CD14-positive monocyte (primary cell): Measurements from ENCODE around the gene TACO1. TPM values are rescaled to one million over a fixed set of nuclear protein-coding genes. Genes with fewer than 3 reads are reported as not detected.

Source experiments
- DNase-seq, 3 donors: peaks; one replicate each; pipeline ENCODE4 v3.0.0-alpha.2; 2011 to 2022
- H2AFZ ChIP-seq: 2 replicates; pipeline ENCODE4 v1.6.0; 2012; ENCODE audit warnings: mild to moderate bottlenecking, low read depth, low read length, inconsistent platforms; ENCODE audit not compliant: insufficient read depth, poor library complexity, severe bottlenecking
- H3K27ac ChIP-seq, 2 donors: 1 replicate in 1 of 2; 2 replicates in 1 of 2; pipeline ENCODE4 v1.5.1; 2012 to 2013; ENCODE audit warnings: low read length in 2 of 2, control low read depth in 1 of 2, inconsistent platforms in 1 of 2, low read depth in 1 of 2, mild to moderate bottlenecking in 1 of 2
- H3K27me3 ChIP-seq, 2 donors: one replicate each; pipeline versions ENCODE4 v1.6.0 to v1.6.1; 2011 to 2013; ENCODE audit warnings: low read length in 2 of 2; ENCODE audit not compliant: control insufficient read depth in 2 of 2, insufficient read depth in 2 of 2
- H3K36me3 ChIP-seq, 2 donors: replicated peaks in 1 of 2; 1 replicate in 1 of 2; 2 replicates in 1 of 2; pipeline versions ENCODE4 v1.5.1 to v1.6.1; 2012 to 2013; ENCODE audit warnings: low read length in 2 of 2, control low read depth in 1 of 2, inconsistent platforms in 1 of 2, mild to moderate bottlenecking in 1 of 2; ENCODE audit not compliant: insufficient read depth in 2 of 2, control insufficient read depth in 1 of 2
- H3K4me1 ChIP-seq, 2 donors: 1 replicate in 1 of 2; 2 replicates in 1 of 2; pipeline versions ENCODE4 v1.5.1 to v1.6.1; 2012 to 2013; ENCODE audit warnings: low read length in 2 of 2, control low read depth in 1 of 2, inconsistent platforms in 1 of 2, mild to moderate bottlenecking in 1 of 2, moderate library complexity in 1 of 2; ENCODE audit not compliant: insufficient read depth in 2 of 2, control insufficient read depth in 1 of 2
- H3K4me2 ChIP-seq: replicated peaks from 2 replicates; pipeline ENCODE3; 2012; ENCODE audit warnings: low read length, moderate library complexity, mild to moderate bottlenecking; ENCODE audit not compliant: poor library complexity, severe bottlenecking; ENCODE audit errors: extremely low read depth
- H3K4me3 ChIP-seq, 3 experiments: fragments of 200-600 bp in 1 of 3; sonication (generic) in 1 of 3; replicated peaks in 1 of 3; 1 replicate in 2 of 3; 2 replicates in 1 of 3; pipeline ENCODE4 v1.5.1; 2011 to 2013; ENCODE audit warnings: low read length in 3 of 3, mild to moderate bottlenecking in 3 of 3, control low read depth in 2 of 3, low read depth in 2 of 3, inconsistent platforms in 1 of 3, moderate library complexity in 1 of 3
- H3K79me2 ChIP-seq: 2 replicates; pipeline ENCODE4 v1.6.0; 2012; ENCODE audit warnings: mild to moderate bottlenecking, control low read depth, inconsistent platforms, low read length, moderate library complexity; ENCODE audit not compliant: insufficient read depth
- H3K9ac ChIP-seq: 2 replicates; pipeline ENCODE4 v1.6.0; 2017; ENCODE audit warnings: low read length, mild to moderate bottlenecking; ENCODE audit not compliant: insufficient read depth, poor library complexity, severe bottlenecking
- H3K9me3 ChIP-seq, 2 donors: replicated peaks in 1 of 2; 1 replicate in 1 of 2; 2 replicates in 1 of 2; pipeline versions ENCODE4 v1.5.1 to v1.6.1; 2012 to 2013; ENCODE audit warnings: low read length in 2 of 2, control low read depth in 1 of 2; ENCODE audit not compliant: control insufficient read depth in 1 of 2, insufficient read depth in 1 of 2
- H4K20me1 ChIP-seq: 2 replicates; pipeline ENCODE4 v1.6.0; 2012; ENCODE audit warnings: mild to moderate bottlenecking, low read length, control low read depth, moderate library complexity; ENCODE audit not compliant: insufficient read depth
- H3K27ac Mint-ChIP-seq, 7 donors: one replicate each; pipeline ENCODE4 v1.8.0; 2020; ENCODE audit warnings: mild to moderate bottlenecking in 7 of 7, mixed read lengths in 7 of 7, moderate library complexity in 6 of 7, inconsistent platforms in 2 of 7
- H3K27me3 Mint-ChIP-seq, 3 donors: one replicate each; pipeline ENCODE4 v1.8.0; 2021 to 2022; ENCODE audit warnings: low read depth in 3 of 3, mild to moderate bottlenecking in 3 of 3, mixed read lengths in 3 of 3, moderate library complexity in 3 of 3, inconsistent platforms in 1 of 3
- H3K36me3 Mint-ChIP-seq, 2 donors: one replicate each; pipeline ENCODE4 v1.8.0; 2020; ENCODE audit warnings: mixed read lengths in 2 of 2, inconsistent platforms in 1 of 2, mild to moderate bottlenecking in 1 of 2
- H3K4me1 Mint-ChIP-seq: one replicate; pipeline ENCODE4 v1.8.0; 2020; ENCODE audit warnings: mild to moderate bottlenecking, mixed read lengths
- H3K4me3 Mint-ChIP-seq, 2 donors: one replicate each; pipeline ENCODE4 v1.8.0; 2020; ENCODE audit warnings: mild to moderate bottlenecking in 2 of 2, mixed read lengths in 2 of 2, moderate library complexity in 1 of 2
- H3K9me3 Mint-ChIP-seq, 7 donors: one replicate each; pipeline ENCODE4 v1.8.0; 2020 to 2022; ENCODE audit warnings: mixed read lengths in 7 of 7, mild to moderate bottlenecking in 6 of 7, moderate library complexity in 6 of 7, inconsistent platforms in 2 of 7
- CTCF ChIP-seq: fragments of 200-600 bp; IDR thresholded peaks from one replicate; pipeline ENCODE4 v1.8.0; 2022; ENCODE audit warnings: antibody characterized with exemption, mild to moderate bottlenecking
- WGBS: methylation state at CpG from one replicate; pipeline ENCODE4 v1.1.5; 2013; ENCODE audit warnings: missing lambda C conversion rate; ENCODE audit not compliant: insufficient coverage; 5-methylcytosine and 5-hydroxymethylcytosine counted together
- intact Hi-C, 2 donors: fragments of 100-400 bp; cut with micrococcal nuclease; formaldehyde crosslinking; loops; one replicate each; pipeline versions ENCODE4 v1.15.0 to v1.15.1; 2023
- polyA plus RNA-seq, 3 donors: library from polyadenylated mRNA; depleted of rRNA in 1 of 3; unstranded in 2 of 3; stranded (reverse) in 1 of 3; fragments of 300-500 nt in 2 of 3; fragments of >200 nt in 1 of 3; fragmentation: Illumina TruSeq in 2 of 3; gene quantifications; 1 replicate in 2 of 3; 2 replicates in 1 of 3; pipeline ENCODE4 v1.2.3, GENCODE V29; 2012 to 2021

The TACO1 gene
- polyA plus RNA-seq, 3 donors, result 4.1 to 12.5 (median 9.5) TPM

GRCh38 chr17:63639125-63639524, 38.4 kb downstream of the TACO1 start:
- no peaks in the 10 kb centered on the region for H3K27me3 ChIP-seq
- H3K9ac ChIP-seq, result no peak overlapping the region

DNA sequence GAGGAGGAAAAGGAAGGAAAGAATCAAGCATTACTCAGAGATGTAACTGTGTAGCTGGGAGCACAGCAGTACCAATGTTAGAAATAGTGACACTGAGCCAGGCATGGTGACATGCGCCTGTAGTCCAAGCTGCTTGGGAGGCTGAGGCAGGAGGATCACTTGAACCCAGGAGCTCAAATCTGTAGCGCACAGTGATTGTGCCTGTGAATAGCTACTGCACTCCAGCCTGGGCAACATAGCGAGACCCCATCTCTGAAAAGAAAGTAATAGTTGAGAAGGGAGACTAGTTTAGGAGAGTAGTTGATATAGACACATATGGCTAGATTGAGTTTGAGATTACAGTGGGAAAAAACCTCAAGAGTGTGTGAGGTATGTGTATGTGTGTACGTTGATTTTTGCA, 39.3 kb downstream of the TACO1 start:
- Histone ChIP-seq H3K36me3 (peaks cover 42 to 43% of the 10 kb centered on the region in 2 donors), H3K4me2 (no peak overlapping the region), H3K9ac (no peak overlapping the region), H3K9me3 (no peaks in the 10 kb centered on the region), H3K27ac (peak overlapping the region; percentile 42 to 90), H3K4me1 (peaks cover 64 to 65% of the 10 kb centered on the region in 2 donors), H4K20me1 (peaks cover 25% of the 10 kb centered on the region), H3K27me3 (no peaks in the 10 kb centered on the region), H3K4me3 (no peak overlapping the region), H2AFZ (no peak overlapping the region), H3K79me2 (peaks cover 66% of the 10 kb centered on the region)
- Mint-ChIP-seq H3K36me3 (peaks cover 56 to 71% of the 10 kb centered on the region in 2 donors), H3K4me3 (no peak overlapping the region), H3K4me1 (peaks cover 78% of the 10 kb centered on the region), H3K27me3 (no peaks in the 10 kb centered on the region), H3K27ac (peak overlapping the region; percentile 56 to 94 (median 79)), H3K9me3 (no peaks in the 10 kb centered on the region)
- no peak for TF ChIP-seq CTCF
- 96% methylated on average over 3 of the region's 4 CpGs for WGBS
- no peak for DNase-seq
- intact Hi-C loops, result no loop called here

More at GRCh38 chr17:63639125-63639524, 38.4 kb downstream of the TACO1 start:
- intact Hi-C loops, result no loop called here
- Histone ChIP-seq H3K4me2 (no peak overlapping the region), H4K20me1 (peaks cover 34% of the 10 kb centered on the region), H2AFZ (no peak overlapping the region), H3K36me3 (peaks cover 45 to 49% of the 10 kb centered on the region in 2 donors), H3K79me2 (peaks cover 69% of the 10 kb centered on the region), H3K4me3 (no peak overlapping the region), H3K4me1 (peaks cover 64 to 65% of the 10 kb centered on the region in 2 donors), H3K9me3 (no peaks in the 10 kb centered on the region), H3K27ac (peak overlapping the region in 1 of 2 donors; percentile 54)
- H3K4me3 Mint-ChIP-seq, result no peak overlapping the region
- H3K27me3 Mint-ChIP-seq, result no peaks in the 10 kb centered on the region
- no peak for DNase-seq
- H3K9me3 Mint-ChIP-seq, result no peaks in the 10 kb centered on the region
- peak overlapping the region in 5 of 7 donors; percentile 19 to 84 (median 27) for H3K27ac Mint-ChIP-seq
- H3K4me1 Mint-ChIP-seq, result peaks cover 78% of the 10 kb centered on the region
- no peak for TF ChIP-seq CTCF
- WGBS, result 63% methylated on average over 1 of the region's 1 CpG
- H3K36me3 Mint-ChIP-seq, result peaks cover 59 to 78% of the 10 kb centered on the region in 2 donors
